ENCODE measurements around the gene THSD7B.

DNA sequence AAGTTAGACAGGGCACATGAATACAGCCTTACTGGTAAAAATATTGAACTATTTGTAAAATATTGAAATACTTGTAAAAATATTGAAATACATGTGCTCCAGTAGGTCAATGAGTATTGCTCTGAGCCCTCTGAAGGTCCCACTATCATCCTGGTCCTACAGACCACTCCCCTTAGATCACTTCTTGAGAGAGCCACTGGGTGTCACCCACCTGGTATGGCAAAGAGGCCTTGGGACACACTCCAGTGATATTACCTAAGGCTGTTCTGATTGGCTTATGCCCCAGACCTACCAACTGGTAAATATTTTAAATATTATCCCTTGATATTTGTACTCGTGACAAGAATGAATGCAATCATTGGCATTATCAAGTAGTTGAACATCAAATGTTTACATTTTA lies 5.0 kb downstream of the THSD7B start:
- TF ChIP-seq, protein P1, sequence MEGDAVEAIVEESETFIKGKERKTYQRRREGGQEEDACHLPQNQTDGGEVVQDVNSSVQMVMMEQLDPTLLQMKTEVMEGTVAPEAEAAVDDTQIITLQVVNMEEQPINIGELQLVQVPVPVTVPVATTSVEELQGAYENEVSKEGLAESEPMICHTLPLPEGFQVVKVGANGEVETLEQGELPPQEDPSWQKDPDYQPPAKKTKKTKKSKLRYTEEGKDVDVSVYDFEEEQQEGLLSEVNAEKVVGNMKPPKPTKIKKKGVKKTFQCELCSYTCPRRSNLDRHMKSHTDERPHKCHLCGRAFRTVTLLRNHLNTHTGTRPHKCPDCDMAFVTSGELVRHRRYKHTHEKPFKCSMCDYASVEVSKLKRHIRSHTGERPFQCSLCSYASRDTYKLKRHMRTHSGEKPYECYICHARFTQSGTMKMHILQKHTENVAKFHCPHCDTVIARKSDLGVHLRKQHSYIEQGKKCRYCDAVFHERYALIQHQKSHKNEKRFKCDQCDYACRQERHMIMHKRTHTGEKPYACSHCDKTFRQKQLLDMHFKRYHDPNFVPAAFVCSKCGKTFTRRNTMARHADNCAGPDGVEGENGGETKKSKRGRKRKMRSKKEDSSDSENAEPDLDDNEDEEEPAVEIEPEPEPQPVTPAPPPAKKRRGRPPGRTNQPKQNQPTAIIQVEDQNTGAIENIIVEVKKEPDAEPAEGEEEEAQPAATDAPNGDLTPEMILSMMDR (conservative IDR thresholded peaks at IDR 0.05; ENCODE audit: low read length), result no peak
- TF ChIP-seq EZH2phosphoT487 (IDR thresholded peaks at IDR 0.05; ENCODE audit: borderline replicate concordance), result no peak

Data from Loucy (cell line).